HG03064 (cell line): ENCODE measurements around the gene NEU4.
"Not testable (repeated sequence)": the region's sequence is repeated elsewhere in the genome, so short reads cannot be mapped to it uniquely, and the experiment has no call there.

Experiments
- ATAC-seq: cut with Tn5 transposase; IDR thresholded peaks from one replicate; pipeline ENCODE4 v1.9.1; 2021; ENCODE audit warnings: low read depth; ENCODE audit not compliant: unreplicated experiment

Gene NEU4

GRCh38 chr2:241811952-241812729, 3.1 kb downstream of the NEU4 start:
- no peak for ATAC-seq

- no peak for ATAC-seq
Observed at GRCh38 chr2:241812730-241813643, 4.0 kb downstream of the NEU4 start.

- no peak for ATAC-seq
Observed at GRCh38 chr2:241813644-241814392, 4.8 kb downstream of the NEU4 start.

GRCh38 chr2:241814393-241814642, 5.3 kb downstream of the NEU4 start:
- no peak for ATAC-seq

- no peak for ATAC-seq
Observed at GRCh38 chr2:241814643-241815476, 5.9 kb downstream of the NEU4 start.

GRCh38 chr2:241815477-241816430, 6.8 kb downstream of the NEU4 start:
- ATAC-seq = no peak

- no peak for ATAC-seq
Observed at GRCh38 chr2:241816431-241817121, 7.6 kb downstream of the NEU4 start.

GRCh38 chr2:241817126-241817820, 8.3 kb downstream of the NEU4 start:
- ATAC-seq = no peak

- ATAC-seq = not testable (repeated sequence)
Observed at GRCh38 chr2:241817821-241818215, 8.8 kb downstream of the NEU4 start.

- ATAC-seq = no peak
Observed at GRCh38 chr2:241818229-241818942, 9.4 kb downstream of the NEU4 start.

- ATAC-seq = no peak
Observed at GRCh38 chr2:241818943-241819270, 9.9 kb downstream of the NEU4 start.

GRCh38 chr2:241819947-241820624, 11.1 kb downstream of the NEU4 start:
- not testable (repeated sequence) for ATAC-seq

GRCh38 chr2:241820625-241821384, 11.8 kb downstream of the NEU4 start:
- no peak for ATAC-seq

- no peak for ATAC-seq
Observed at GRCh38 chr2:241821460-241822263, 12.7 kb downstream of the NEU4 start.

GRCh38 chr2:241822264-241822623, 13.3 kb downstream of the NEU4 start:
- ATAC-seq = no peak
